H9 (cell line): Measurements from ENCODE around the gene TAGLN2. TPM values are rescaled to one million over a fixed set of nuclear protein-coding genes. Genes with fewer than 3 reads are reported as not detected.

ENCODE experiments used
- DNase-seq: peaks from one replicate; pipeline ENCODE4 v3.0.0-alpha.2; 2017
- H2AFZ ChIP-seq: one replicate; pipeline ENCODE4 v1.6.1; 2013; ENCODE audit warnings: mild to moderate bottlenecking, low read length, control low read depth, moderate library complexity
- H2AK5ac ChIP-seq: 2 replicates; pipeline ENCODE4 v1.6.1; 2013; ENCODE audit warnings: low read length, control low read depth, mixed read lengths; ENCODE audit not compliant: insufficient read length
- H2BK120ac ChIP-seq: one replicate; pipeline ENCODE4 v1.6.1; 2013; ENCODE audit warnings: low read depth, mild to moderate bottlenecking, low read length, control low read depth, inconsistent platforms; ENCODE audit not compliant: poor library complexity, severe bottlenecking
- H2BK12ac ChIP-seq: 2 replicates; pipeline ENCODE4 v1.6.1; 2013; ENCODE audit warnings: low read length, control low read depth, mixed read lengths, low read depth; ENCODE audit not compliant: insufficient read length
- H2BK15ac ChIP-seq: 2 replicates; pipeline ENCODE4 v1.6.1; 2013; ENCODE audit warnings: low read depth, low read length, control low read depth
- H2BK20ac ChIP-seq: one replicate; pipeline ENCODE4 v1.6.1; 2013; ENCODE audit warnings: low read depth, mild to moderate bottlenecking, low read length, control low read depth, inconsistent platforms; ENCODE audit not compliant: poor library complexity, severe bottlenecking
- H2BK5ac ChIP-seq: 2 replicates; pipeline ENCODE4 v1.6.1; 2013; ENCODE audit warnings: low read length, control low read depth, mixed read lengths; ENCODE audit not compliant: insufficient read length
- H3K14ac ChIP-seq: 2 replicates; pipeline ENCODE4 v1.6.1; 2013; ENCODE audit warnings: low read length, control low read depth; ENCODE audit not compliant: insufficient read depth
- H3K18ac ChIP-seq: 2 replicates; pipeline ENCODE4 v1.6.1; 2013; ENCODE audit warnings: low read depth, mild to moderate bottlenecking, mixed read lengths, low read length, control low read depth; ENCODE audit not compliant: insufficient read length
- H3K23ac ChIP-seq: 2 replicates; pipeline ENCODE4 v1.6.1; 2013; ENCODE audit warnings: low read length, control low read depth, mixed read lengths, low read depth; ENCODE audit not compliant: insufficient read length
- H3K23me2 ChIP-seq: 2 replicates; pipeline ENCODE4 v1.6.1; 2013; ENCODE audit warnings: low read depth, mild to moderate bottlenecking, mixed read lengths, low read length, control low read depth; ENCODE audit not compliant: insufficient read length, poor library complexity, severe bottlenecking
- H3K27ac ChIP-seq: 2 replicates; pipeline ENCODE4 v1.5.1; 2013; ENCODE audit warnings: low read length, control low read depth, mixed read lengths, low read depth; ENCODE audit not compliant: insufficient read length
- H3K27me3 ChIP-seq: 2 replicates; pipeline ENCODE4 v1.6.1; 2013; ENCODE audit warnings: low read length, control low read depth, inconsistent platforms; ENCODE audit not compliant: insufficient read depth
- H3K4ac ChIP-seq: 2 replicates; pipeline ENCODE4 v1.6.1; 2013; ENCODE audit warnings: low read depth, mild to moderate bottlenecking, control low read depth, inconsistent platforms, low read length, moderate library complexity
- H3K4me1 ChIP-seq: 2 replicates; pipeline ENCODE4 v1.6.1; 2013; ENCODE audit warnings: low read length, control low read depth, inconsistent platforms; ENCODE audit not compliant: insufficient read depth
- H3K4me2 ChIP-seq: 2 replicates; pipeline ENCODE4 v1.6.1; 2013; ENCODE audit warnings: low read length, control low read depth, mixed read lengths; ENCODE audit not compliant: insufficient read length, insufficient read depth
- H3K56ac ChIP-seq: 2 replicates; pipeline ENCODE4 v1.6.1; 2013; ENCODE audit warnings: low read depth, mild to moderate bottlenecking, mixed read lengths, low read length, control low read depth; ENCODE audit not compliant: insufficient read length
- H3K79me1 ChIP-seq: 2 replicates; pipeline ENCODE4 v1.6.1; 2013; ENCODE audit warnings: low read depth, mild to moderate bottlenecking, moderate library complexity, low read length, control low read depth, inconsistent platforms; ENCODE audit not compliant: insufficient read depth, poor library complexity, severe bottlenecking
- H3K79me2 ChIP-seq: 2 replicates; pipeline ENCODE4 v1.6.1; 2013; ENCODE audit warnings: low read length, control low read depth, inconsistent platforms; ENCODE audit not compliant: insufficient read depth
- H3K9ac ChIP-seq: 2 replicates; pipeline ENCODE4 v1.6.1; 2013; ENCODE audit warnings: low read length, control low read depth, mixed read lengths; ENCODE audit not compliant: insufficient read length; ENCODE audit errors: extremely low read depth
- H3K9me3 ChIP-seq: one replicate; pipeline ENCODE4 v1.6.1; 2013; ENCODE audit warnings: low read depth, low read length, inconsistent platforms; ENCODE audit not compliant: control insufficient read depth
- H3T11ph ChIP-seq: one replicate; pipeline ENCODE4 v1.6.1; 2013; ENCODE audit warnings: mild to moderate bottlenecking, low read length, control low read depth, inconsistent platforms
- H4K20me1 ChIP-seq: one replicate; pipeline ENCODE4 v1.6.1; 2013; ENCODE audit not compliant: control insufficient read depth, insufficient read length, insufficient read depth
- H4K5ac ChIP-seq: 2 replicates; pipeline ENCODE4 v1.6.1; 2013; ENCODE audit warnings: low read depth, mild to moderate bottlenecking, mixed read lengths, low read length, control low read depth; ENCODE audit not compliant: insufficient read length
- H4K8ac ChIP-seq: replicated peaks from 2 replicates; pipeline ENCODE4 v1.6.1; 2013; ENCODE audit warnings: low read length, control low read depth, mixed read lengths, low read depth; ENCODE audit not compliant: insufficient read length
- H4K91ac ChIP-seq: 2 replicates; pipeline ENCODE4 v1.6.1; 2013; ENCODE audit warnings: low read depth, mild to moderate bottlenecking, moderate library complexity, mixed read lengths, low read length, control low read depth; ENCODE audit not compliant: insufficient read length
- H3K27ac Mint-ChIP-seq, 3 experiments: 2 replicates in 2 of 3; 3 replicates in 1 of 3; pipeline ENCODE4 v1.8.0; 2020 to 2021; ENCODE audit warnings: mixed read lengths in 3 of 3, mild to moderate bottlenecking in 1 of 3, moderate library complexity in 1 of 3
- H3K27me3 Mint-ChIP-seq: 2 replicates; pipeline ENCODE4 v1.8.0; 2021; ENCODE audit warnings: low read depth, mild to moderate bottlenecking, moderate library complexity, mixed read lengths
- H3K36me3 Mint-ChIP-seq, 3 experiments: 2 replicates in 2 of 3; 3 replicates in 1 of 3; pipeline ENCODE4 v1.8.0; 2020 to 2021; ENCODE audit warnings: low read depth in 3 of 3, mixed read lengths in 3 of 3; ENCODE audit not compliant: insufficient read depth in 1 of 3
- H3K4me1 Mint-ChIP-seq, 2 experiments: 2 replicates each; pipeline ENCODE4 v1.8.0; 2020; ENCODE audit warnings: mixed read lengths in 2 of 2
- H3K4me3 Mint-ChIP-seq, 2 experiments: 2 replicates in 1 of 2; 3 replicates in 1 of 2; pipeline ENCODE4 v1.8.0; 2020 to 2021; ENCODE audit warnings: mild to moderate bottlenecking in 2 of 2, mixed read lengths in 2 of 2, moderate library complexity in 1 of 2
- H3K9me3 Mint-ChIP-seq, 2 experiments: 2 replicates in 1 of 2; 3 replicates in 1 of 2; pipeline ENCODE4 v1.8.0; 2020; ENCODE audit warnings: mild to moderate bottlenecking in 2 of 2, mixed read lengths in 2 of 2, moderate library complexity in 1 of 2
- CTCF ChIP-seq: fragments of 200-600 bp; sonication (generic); conservative IDR thresholded peaks from 3 replicates; pipeline ENCODE4 v1.8.0; 2021; ENCODE audit warnings: antibody characterized with exemption, mild to moderate bottlenecking
- WGBS: extraction: QIAGEN DNeasy Blood & Tissue Kit; methylation state at CpG from one replicate; pipeline ENCODE4 v1.1.7; 2013; ENCODE audit warnings: missing lambda C conversion rate, low lambda C conversion rate, mixed read lengths; ENCODE audit not compliant: insufficient read length; ENCODE audit errors: extremely low coverage; 5-methylcytosine and 5-hydroxymethylcytosine counted together
- total RNA-seq: library from RNA; stranded (reverse); gene quantifications from 2 replicates; pipeline ENCODE4 v1.2.1, GENCODE V29; 2021

The TAGLN2 gene
- total RNA-seq, 1 experiment from 2014 or later, result 76.7 TPM

GRCh38 chr1:159877695-159878444 is 47.4 kb downstream of the TAGLN2 start:
- no peak overlapping the region for H4K8ac ChIP-seq
- no peak overlapping the region for H3K9ac ChIP-seq
- Mint-ChIP-seq H3K9me3 (no peaks in the 10 kb centered on the region), H3K27ac (no peak overlapping the region), H3K36me3 (peaks cover 0 to 2% (median 0%) of the 10 kb centered on the region in 3 experiments; a peak in 1 of 7 replicates), H3K27me3 (peaks cover 10% of the 10 kb centered on the region), H3K4me3 (no peak overlapping the region), H3K4me1 (no peaks in the 10 kb centered on the region)
- H3K56ac ChIP-seq, result no peak overlapping the region
- H3K4me2 ChIP-seq, result no peak overlapping the region
- H3K14ac ChIP-seq, result no peak overlapping the region
- H3K27me3 ChIP-seq, result no peaks in the 10 kb centered on the region
- no peaks in the 10 kb centered on the region for H3K79me2 ChIP-seq
- no peak overlapping the region for H3K27ac ChIP-seq
- no peaks in the 10 kb centered on the region for H3K23me2 ChIP-seq
- H4K91ac ChIP-seq, result no peak overlapping the region
- H3K4ac ChIP-seq, result no peak overlapping the region
- H4K5ac ChIP-seq, result no peak overlapping the region
- no peaks in the 10 kb centered on the region for H3K9me3 ChIP-seq
- WGBS, result no CpG with 5 or more reads among the region's 6 CpGs
- H3T11ph ChIP-seq, result no peak overlapping the region
- no peak for DNase-seq
- no peak overlapping the region for H2BK20ac ChIP-seq
- no peak overlapping the region for H2AK5ac ChIP-seq
- TF ChIP-seq CTCF, result no peak
- H2BK5ac ChIP-seq, result no peak overlapping the region
- H2BK120ac ChIP-seq, result no peak overlapping the region
- H4K20me1 ChIP-seq, result no peaks in the 10 kb centered on the region
- no peaks in the 10 kb centered on the region for H3K4me1 ChIP-seq
- H2BK12ac ChIP-seq, result no peak overlapping the region
- no peaks in the 10 kb centered on the region for H3K79me1 ChIP-seq
- no peak overlapping the region for H2AFZ ChIP-seq
- H2BK15ac ChIP-seq, result no peak overlapping the region
- no peak overlapping the region for H3K18ac ChIP-seq
- no peak overlapping the region for H3K23ac ChIP-seq
